T47D (cell line): ENCODE results near the gene DGKD.

Source experiments
- DNase-seq, 2 experiments: peaks; one replicate each; pipeline versions ENCODE4 v3.0.0 to v3.0.0-alpha.2; 2011 to 2012; ENCODE audit warnings: low read depth in 1 of 2, low spot score in 1 of 2
- JUND ChIP-seq: IDR thresholded peaks from 2 replicates; pipeline ENCODE4 v1.6.1; 2012; ENCODE audit warnings: low read depth
- in situ Hi-C: cut with HindIII; loops from 2 replicates; pipeline ENCODE4 v1.10.0; 2016; ENCODE audit warnings: low sequenced_read_pairs, low pct_unique_long_range_greater_than_20kb

Gene DGKD

GRCh38 chr2:233424154-233424951, 70.1 kb downstream of the DGKD start:
- no peak for TF ChIP-seq JUND
- in situ Hi-C loops: no loop called here
- DNase-seq: no peak

- no peak for TF ChIP-seq JUND
- in situ Hi-C loops: no loop called here
- DNase-seq: peak in 1 of 2 experiments; percentile 5
Observed at GRCh38 chr2:233426619-233427342, 72.5 kb downstream of the DGKD start.

GRCh38 chr2:233428008-233428407, 73.7 kb downstream of the DGKD start:
- no peak for TF ChIP-seq JUND
- DNase-seq: no peak
- in situ Hi-C loops: no loop called here

GRCh38 chr2:233428438-233428837, 74.1 kb downstream of the DGKD start:
- in situ Hi-C loops: no loop called here
- DNase-seq: no peak
- no peak for TF ChIP-seq JUND

- no peak for DNase-seq
- in situ Hi-C loops: no loop called here
- TF ChIP-seq JUND: no peak
Observed at GRCh38 chr2:233429175-233429897, 75.0 kb downstream of the DGKD start.

- in situ Hi-C loops: no loop called here
- DNase-seq: peak in 1 of 2 experiments; percentile 27
- TF ChIP-seq JUND: peak; percentile 32; the same call in 1 of the 2 replicates
Observed at GRCh38 chr2:233430081-233430480, 75.8 kb downstream of the DGKD start.

GRCh38 chr2:233430651-233431050, 76.4 kb downstream of the DGKD start:
- no peak for DNase-seq
- in situ Hi-C loops: no loop called here
- no peak for TF ChIP-seq JUND

- TF ChIP-seq JUND: no peak
- in situ Hi-C loops: no loop called here
- DNase-seq: no peak
Observed at GRCh38 chr2:233433029-233433428, 78.7 kb downstream of the DGKD start.

- no peak for DNase-seq
- in situ Hi-C loops: no loop called here
- TF ChIP-seq JUND: no peak
Observed at GRCh38 chr2:233433794-233434193, 79.5 kb downstream of the DGKD start.

- in situ Hi-C loops: no loop called here
- TF ChIP-seq JUND: no peak
- no peak for DNase-seq
Observed at GRCh38 chr2:233434666-233435330, 80.5 kb downstream of the DGKD start.

- no peak for DNase-seq
- in situ Hi-C loops: no loop called here
- TF ChIP-seq JUND: no peak
Observed at GRCh38 chr2:233435436-233436190, 81.3 kb downstream of the DGKD start.

- in situ Hi-C loops: no loop called here
- DNase-seq: no peak
- TF ChIP-seq JUND: no peak
Observed at GRCh38 chr2:233436191-233436581, 81.9 kb downstream of the DGKD start.
